Measurements from ENCODE around the gene KIAA1755. TPM values are rescaled to one million over a fixed set of nuclear protein-coding genes. Genes with fewer than 3 reads are reported as not detected.

The KIAA1755 gene
- total RNA-seq, 1 experiment from 2014 or later = 0.17 TPM

GRCh38 chr20:38225900-38226263 lies 34.7 kb downstream of the KIAA1755 start:
- Histone ChIP-seq H3K9ac (ENCODE audit: extremely low read depth, insufficient read length, low read length) (no peak overlapping the region), H3K27me3 (ENCODE audit: insufficient read depth, low read length) (no peaks in the 10 kb centered on the region), H2BK120ac (ENCODE audit: low read depth, low read length, poor library complexity, severe bottlenecking) (no peak overlapping the region), H3K27ac (ENCODE audit: insufficient read length, low read depth, low read length) (no peak overlapping the region), H2BK5ac (ENCODE audit: insufficient read length, low read length) (no peak overlapping the region), H3T11ph (ENCODE audit: low read length) (no peak overlapping the region), H4K8ac (replicated peaks; ENCODE audit: insufficient read length, low read depth, low read length) (no peak overlapping the region), H3K79me2 (ENCODE audit: insufficient read depth, low read length) (no peaks in the 10 kb centered on the region), H2AFZ (ENCODE audit: low read length) (no peak overlapping the region), H4K20me1 (ENCODE audit: control insufficient read depth, insufficient read depth, insufficient read length) (no peaks in the 10 kb centered on the region), H2BK12ac (ENCODE audit: insufficient read length, low read depth, low read length) (no peak overlapping the region), H3K4me2 (ENCODE audit: insufficient read depth, insufficient read length, low read length) (no peak overlapping the region), H3K4ac (ENCODE audit: low read depth, low read length) (no peak overlapping the region), H2AK5ac (ENCODE audit: insufficient read length, low read length) (no peak overlapping the region), H3K23me2 (ENCODE audit: insufficient read length, low read depth, low read length, poor library complexity, severe bottlenecking) (no peaks in the 10 kb centered on the region), H3K56ac (ENCODE audit: insufficient read length, low read depth, low read length) (no peak overlapping the region), H3K79me1 (ENCODE audit: insufficient read depth, low read depth, low read length, poor library complexity, severe bottlenecking) (no peaks in the 10 kb centered on the region), H3K23ac (ENCODE audit: insufficient read length, low read depth, low read length) (no peak overlapping the region), H3K9me3 (ENCODE audit: control insufficient read depth, low read depth, low read length) (no peaks in the 10 kb centered on the region), H4K5ac (ENCODE audit: insufficient read length, low read depth, low read length) (no peak overlapping the region), H3K4me1 (ENCODE audit: insufficient read depth, low read length) (no peaks in the 10 kb centered on the region), H3K14ac (ENCODE audit: insufficient read depth, low read length) (no peak overlapping the region), H2BK15ac (ENCODE audit: low read depth, low read length) (no peak overlapping the region), H2BK20ac (ENCODE audit: low read depth, low read length, poor library complexity, severe bottlenecking) (no peak overlapping the region), H3K18ac (ENCODE audit: insufficient read length, low read depth, low read length) (no peak overlapping the region), H4K91ac (ENCODE audit: insufficient read length, low read depth, low read length) (no peak overlapping the region)
- peaks cover 9% of the 10 kb centered on the region for H3K27me3 Mint-ChIP-seq (ENCODE audit: low read depth)
- no peak overlapping the region for H3K4me3 Mint-ChIP-seq
- no peak for TF ChIP-seq CTCF (conservative IDR thresholded peaks at IDR 0.05)
- no peak for DNase-seq
- no peaks in the 10 kb centered on the region for H3K9me3 Mint-ChIP-seq
- WGBS (ENCODE audit: extremely low coverage, insufficient read length, low lambda C conversion rate) = no CpG with 5 or more reads among the region's 2 CpGs
- H3K27ac Mint-ChIP-seq = no peak overlapping the region
- H3K36me3 Mint-ChIP-seq (ENCODE audit: insufficient read depth in 1 of 3, low read depth in 3 of 3) = no peaks in the 10 kb centered on the region
- H3K4me1 Mint-ChIP-seq = peaks cover 1 to 5% of the 10 kb centered on the region in 2 experiments; a peak in 3 of 4 replicates

Measured in H9 (cell line).